Non-pigmented ciliary epithelial cell (primary cell): ENCODE data around the gene CA5A.
"Not testable (repeated sequence)": the region's sequence is repeated elsewhere in the genome, so short reads cannot be mapped to it uniquely, and the experiment has no call there.

ENCODE experiments used
- DNase-seq: peaks from one replicate; pipeline ENCODE4 v3.0.0-alpha.2; 2010; ENCODE audit warnings: low read depth

CA5A gene

DNA sequence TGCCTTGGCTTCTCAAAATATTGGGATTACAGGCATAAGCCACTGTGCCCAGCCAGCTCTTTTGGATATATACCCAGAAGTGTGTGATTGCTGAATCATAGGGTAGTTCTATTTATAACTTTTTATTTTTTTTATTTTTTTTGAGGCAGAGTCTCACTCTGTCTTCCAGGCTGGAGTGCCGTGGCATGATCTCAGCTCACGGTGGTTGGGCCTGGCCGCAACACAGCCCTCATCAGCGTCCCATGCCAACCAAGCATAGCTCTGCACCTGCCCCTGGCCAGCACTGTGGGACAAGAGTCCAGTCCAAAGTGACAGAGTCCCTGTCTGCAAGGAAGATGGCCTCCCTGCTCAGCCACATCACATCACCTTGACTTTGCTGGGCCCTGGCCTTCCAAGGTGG, 42.3 kb downstream of the CA5A start:
- DNase-seq: not testable (repeated sequence)

GRCh38 chr16:87891764-87892163, 44.6 kb downstream of the CA5A start:
- no peak for DNase-seq

GRCh38 chr16:87889762-87890161, 46.6 kb downstream of the CA5A start:
- DNase-seq: not testable (repeated sequence)

- not testable (repeated sequence) for DNase-seq
Measured at GRCh38 chr16:87888346-87888745, 48.0 kb downstream of the CA5A start.

DNA sequence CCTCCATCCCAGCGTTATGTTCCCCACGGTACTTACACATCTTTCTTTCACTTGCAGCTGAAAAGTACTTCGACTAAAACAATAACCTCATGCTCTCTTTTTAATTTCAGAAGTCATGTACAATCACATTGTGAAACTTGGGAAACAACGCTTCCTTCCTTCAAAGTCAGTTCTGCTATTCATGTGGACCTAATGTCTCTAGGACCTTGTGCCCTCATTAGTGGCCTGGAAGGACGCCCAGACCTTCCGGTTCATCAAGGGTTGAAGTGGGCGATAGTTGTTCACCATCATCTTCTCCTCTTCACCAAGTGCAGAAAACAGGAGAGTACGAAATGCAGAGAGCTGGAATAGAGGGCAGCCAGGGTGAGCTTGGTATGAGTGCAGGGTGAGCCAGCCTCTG, 48.4 kb downstream of the CA5A start:
- DNase-seq: not testable (repeated sequence)

DNA sequence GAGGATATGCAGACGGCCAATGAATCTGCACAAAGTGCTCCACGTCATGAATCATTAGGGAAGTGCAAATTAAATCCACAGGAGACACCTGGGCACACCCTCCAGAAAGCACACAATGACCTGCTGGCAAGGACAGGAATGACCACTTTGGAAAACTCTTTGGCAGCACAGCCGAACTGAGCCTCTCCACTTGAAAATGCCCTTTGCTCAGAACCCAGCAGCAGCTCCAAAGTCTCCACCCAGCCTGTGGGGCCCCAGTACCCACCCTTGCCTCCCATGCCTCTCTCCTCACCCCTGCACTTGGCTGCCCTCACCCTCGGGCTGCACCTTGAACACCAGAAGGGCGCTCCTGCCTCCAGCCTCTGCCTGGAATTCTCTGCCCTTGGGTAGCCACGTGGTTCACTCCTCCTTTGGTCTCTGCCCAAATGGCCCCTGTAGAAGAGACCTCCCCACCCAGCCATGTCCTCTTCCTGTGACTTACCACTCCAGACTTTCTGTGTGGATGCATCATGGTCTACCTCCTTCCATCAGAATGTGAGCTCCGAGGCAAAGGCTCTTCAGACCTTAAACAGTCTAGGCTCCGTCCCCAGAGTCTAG, 50.9 kb downstream of the CA5A start:
- DNase-seq: not testable (repeated sequence)

- DNase-seq: no peak
Measured at GRCh38 chr16:87882436-87883019, 53.8 kb downstream of the CA5A start.

GRCh38 chr16:87881324-87882200, 54.8 kb downstream of the CA5A start:
- no peak for DNase-seq

DNA sequence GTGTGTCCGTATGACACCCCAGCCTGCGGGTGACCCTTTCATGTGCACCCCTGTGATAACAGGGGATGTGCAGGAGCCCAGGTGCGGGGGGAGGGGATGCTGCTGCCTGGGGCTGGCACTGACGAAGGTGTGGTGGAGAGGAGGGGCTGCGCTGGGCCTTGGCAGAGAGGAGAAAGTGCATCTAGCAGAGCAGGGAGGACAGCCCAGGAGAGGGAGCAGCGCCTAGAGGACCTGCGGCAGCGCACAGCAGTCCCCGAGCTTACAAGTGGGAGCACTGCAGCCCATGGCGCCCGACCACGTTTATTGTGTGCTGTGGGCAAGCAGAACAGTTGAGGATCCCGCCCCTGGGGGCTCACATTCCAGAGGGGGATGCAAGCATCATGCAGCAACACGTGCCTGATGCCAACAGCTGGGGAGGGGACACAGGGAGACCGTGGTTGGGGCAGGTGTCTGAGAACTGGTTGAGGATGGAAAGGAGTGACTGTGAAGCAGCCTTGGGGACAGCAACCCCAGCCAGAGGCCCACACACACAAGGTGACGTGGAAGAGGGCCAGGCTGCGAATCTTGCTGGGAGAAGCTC, 56.1 kb downstream of the CA5A start:
- DNase-seq: no peak

DNA sequence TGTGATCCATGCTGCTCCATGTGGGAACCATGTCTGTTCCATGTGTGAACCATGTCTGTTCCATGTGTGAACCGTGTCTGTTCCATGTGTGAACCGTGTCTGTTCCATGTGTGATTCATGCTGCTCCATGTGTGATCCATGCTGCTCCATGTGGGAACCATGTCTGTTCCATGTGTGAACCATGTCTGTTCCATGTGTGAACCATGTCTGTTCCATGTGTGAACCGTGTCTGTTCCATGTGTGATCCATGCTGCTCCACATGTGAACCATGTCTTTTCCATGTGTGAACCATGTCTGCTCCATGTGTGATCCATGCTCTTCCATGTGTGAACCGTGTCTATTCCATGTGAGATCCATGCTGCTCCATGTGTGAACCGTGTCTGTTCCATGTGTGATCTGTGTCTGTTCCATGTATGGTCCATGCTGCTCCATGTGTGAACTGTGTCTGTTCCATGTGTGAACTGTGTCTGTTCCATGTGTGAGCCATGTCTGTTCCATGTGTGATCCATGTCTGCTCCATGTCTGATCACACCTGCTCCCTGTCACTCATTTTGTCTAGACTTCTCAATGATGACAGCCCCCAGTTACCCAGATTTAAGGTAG, 56.8 kb downstream of the CA5A start:
- DNase-seq: not testable (repeated sequence)

GRCh38 chr16:87878704-87879103, 57.6 kb downstream of the CA5A start:
- no peak for DNase-seq

- no peak for DNase-seq
Measured at GRCh38 chr16:87877942-87878507, 58.3 kb downstream of the CA5A start.

- DNase-seq: no peak
Measured at GRCh38 chr16:87874639-87875427, 61.5 kb downstream of the CA5A start.

DNA sequence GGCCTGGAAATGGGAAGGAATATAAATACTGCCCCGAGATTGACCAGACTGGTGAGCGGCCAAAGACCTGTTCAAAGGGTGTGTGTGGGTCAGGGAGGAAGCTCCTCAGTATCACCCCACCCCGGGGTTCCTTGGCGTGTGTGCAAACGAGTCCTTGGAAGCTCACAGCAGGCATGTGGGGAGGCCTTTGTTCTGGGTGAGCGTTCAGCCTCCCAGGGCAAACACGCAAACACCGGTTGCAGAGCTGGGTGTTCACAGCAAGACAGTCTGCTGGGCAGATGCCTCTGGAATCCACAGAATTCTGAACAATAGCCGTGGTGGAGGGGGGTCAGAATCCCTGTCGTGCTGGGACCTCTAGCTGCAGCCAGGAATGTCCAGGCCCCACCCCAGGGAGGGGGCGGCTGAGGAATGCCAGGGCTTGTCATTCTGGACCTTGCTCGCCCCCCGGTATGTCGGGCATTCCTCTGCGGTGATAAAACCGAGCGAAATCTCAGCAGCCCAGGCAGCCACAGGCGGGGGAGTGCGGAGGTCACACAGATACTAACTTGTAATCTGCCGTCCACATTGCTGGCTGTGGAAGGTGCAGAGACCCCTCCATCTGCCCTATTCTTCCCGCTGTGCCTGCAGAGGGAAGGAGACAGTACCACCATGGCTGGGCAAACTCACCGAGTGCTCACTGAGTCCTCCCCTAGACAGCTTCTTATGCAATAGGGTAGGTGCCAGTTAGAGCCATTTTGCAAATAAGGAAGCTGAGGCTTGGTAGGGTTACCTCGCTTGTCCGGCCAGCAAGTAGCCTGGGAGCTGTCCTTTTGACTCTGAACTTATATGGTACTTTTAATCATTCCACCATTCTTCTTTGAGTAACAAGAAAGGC, 65.7 kb downstream of the CA5A start:
- DNase-seq: peak; percentile 77

DNA sequence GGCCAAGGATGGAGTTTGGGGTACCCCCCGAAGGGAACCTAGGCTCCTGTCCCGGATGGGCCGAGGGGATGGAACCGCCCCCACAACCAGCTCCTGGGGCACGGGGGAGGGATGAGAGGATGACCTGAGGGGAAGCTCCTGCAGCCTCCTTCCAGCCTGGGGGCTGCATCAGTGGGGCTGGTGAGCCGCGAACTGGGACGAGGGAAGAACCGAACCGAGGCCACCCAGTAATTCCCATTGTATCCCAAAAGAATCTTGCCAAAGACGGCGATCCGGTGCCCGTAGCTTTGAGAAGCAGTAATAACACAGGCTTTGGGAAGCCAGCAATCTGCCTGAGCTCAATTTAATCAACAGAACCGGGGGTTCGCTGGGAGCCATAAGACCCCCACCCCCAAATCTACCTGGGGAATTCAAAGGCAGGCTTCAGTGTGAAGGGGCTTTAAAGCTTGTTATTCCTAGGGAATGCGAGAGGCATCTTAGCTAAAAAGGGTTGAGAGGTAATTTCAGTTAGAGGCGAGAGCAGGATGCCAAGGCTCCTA, 66.4 kb downstream of the CA5A start:
- DNase-seq: not testable (repeated sequence)

GRCh38 chr16:87869061-87869878, 67.1 kb downstream of the CA5A start, which contains the start of gene SLC7A5:
SLC7A5 (minus strand) TSS chr16:87869507; CDS start chr16:87869422, 85 bp downstream.
- DNase-seq: not testable (repeated sequence)

DNA sequence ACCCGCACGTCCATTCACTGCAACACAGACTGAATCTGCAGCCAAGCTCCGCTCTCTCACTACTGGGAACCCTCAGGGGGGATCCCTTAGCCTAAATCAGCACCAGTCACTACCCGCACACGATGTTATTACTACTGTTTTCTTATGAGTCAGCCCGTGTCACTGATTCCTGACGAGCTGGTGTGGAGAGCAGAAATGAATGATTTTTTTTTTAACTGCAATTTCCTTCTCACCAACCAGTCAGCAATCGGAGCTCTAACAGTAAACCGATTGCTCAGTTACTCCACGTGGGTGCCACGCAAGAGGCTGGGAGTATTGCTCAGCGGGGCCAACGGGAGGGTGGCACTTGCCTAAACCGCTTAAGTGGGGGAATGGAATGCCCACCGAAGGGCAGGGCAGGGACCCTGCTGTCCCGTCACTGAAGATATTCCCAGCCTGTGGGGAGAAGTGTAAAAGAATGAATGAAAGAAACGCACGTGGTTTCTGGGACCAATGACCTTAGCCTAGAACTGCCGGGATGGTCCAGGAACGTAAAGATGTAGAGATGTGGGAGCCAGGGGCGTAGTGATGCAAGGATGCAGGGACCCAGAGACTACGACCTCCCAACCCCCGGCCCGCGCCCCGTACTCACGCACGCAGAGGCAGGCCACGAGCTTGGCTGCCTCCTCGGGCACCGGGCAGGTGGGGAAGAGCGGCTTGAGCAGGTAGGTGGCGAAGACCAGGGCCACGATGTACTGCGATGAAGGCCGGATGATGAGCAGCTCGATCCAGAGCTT, 67.9 kb downstream of the CA5A start:
- peak; percentile 71 for DNase-seq
